Measurements from ENCODE around the gene PTPN7. TPM values are rescaled to one million over a fixed set of nuclear protein-coding genes. Genes with fewer than 3 reads are reported as not detected.

Gene PTPN7
- total and polyA plus RNA-seq, 2 of the 13 experiments (the other 11 are each of a cell fraction or from before 2014, with no cell fraction given), result not detected

DNA sequence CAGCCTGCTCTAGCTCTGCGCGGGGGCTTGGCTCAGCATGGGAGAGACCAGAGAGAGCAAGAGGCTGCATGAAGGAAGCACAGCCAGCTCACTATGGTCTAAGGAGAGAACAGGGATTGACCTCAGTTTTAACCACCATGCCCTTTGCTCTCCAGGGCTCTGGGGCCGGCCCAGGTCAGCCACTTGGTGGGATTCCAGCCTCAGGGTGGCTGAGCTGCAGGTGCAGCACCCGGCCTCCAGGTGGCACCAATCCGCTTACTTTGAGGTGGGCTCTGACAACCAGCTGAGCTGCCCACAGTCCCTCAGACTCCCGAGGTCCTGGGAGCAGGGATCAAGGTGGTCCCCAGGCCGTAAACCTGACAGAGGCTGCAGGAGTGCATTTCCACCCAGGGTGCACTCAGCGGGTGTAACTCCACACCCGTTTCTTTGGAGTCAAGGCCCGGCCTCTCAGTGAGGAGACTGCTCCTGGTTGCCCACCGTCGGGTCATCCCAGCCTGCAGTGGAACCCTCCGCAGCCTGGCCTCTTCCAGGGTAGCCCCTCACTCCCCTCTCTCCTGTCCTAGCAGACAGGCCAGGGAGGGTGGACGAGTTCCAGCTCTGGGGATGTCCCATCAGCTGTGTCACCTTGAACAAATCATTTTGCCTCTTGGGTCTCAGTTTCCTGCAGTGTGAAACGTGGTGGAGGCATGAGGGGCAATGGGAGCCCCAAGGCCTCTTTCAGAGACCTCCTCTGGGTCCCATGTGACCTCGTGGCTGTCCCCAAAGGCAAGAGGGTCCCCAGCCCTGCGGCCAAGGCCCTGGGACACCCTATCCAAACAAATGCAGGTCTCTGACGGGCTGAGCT is 32.6 kb upstream of the PTPN7 start (continued):
- no peak for TF ChIP-seq ZBTB38 (CRISPR knock-in tag; IDR thresholded peaks at IDR 0.05)
- TF ChIP-seq, protein P1, sequence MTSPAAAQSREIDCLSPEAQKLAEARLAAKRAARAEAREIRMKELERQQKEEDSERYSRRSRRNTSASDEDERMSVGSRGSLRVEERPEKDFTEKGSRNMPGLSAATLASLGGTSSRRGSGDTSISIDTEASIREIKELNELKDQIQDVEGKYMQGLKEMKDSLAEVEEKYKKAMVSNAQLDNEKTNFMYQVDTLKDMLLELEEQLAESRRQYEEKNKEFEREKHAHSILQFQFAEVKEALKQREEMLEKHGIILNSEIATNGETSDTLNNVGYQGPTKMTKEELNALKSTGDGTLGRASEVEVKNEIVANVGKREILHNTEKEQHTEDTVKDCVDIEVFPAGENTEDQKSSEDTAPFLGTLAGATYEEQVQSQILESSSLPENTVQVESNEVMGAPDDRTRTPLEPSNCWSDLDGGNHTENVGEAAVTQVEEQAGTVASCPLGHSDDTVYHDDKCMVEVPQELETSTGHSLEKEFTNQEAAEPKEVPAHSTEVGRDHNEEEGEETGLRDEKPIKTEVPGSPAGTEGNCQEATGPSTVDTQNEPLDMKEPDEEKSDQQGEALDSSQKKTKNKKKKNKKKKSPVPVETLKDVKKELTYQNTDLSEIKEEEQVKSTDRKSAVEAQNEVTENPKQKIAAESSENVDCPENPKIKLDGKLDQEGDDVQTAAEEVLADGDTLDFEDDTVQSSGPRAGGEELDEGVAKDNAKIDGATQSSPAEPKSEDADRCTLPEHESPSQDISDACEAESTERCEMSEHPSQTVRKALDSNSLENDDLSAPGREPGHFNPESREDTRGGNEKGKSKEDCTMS (CRISPR knock-in tag; conservative IDR thresholded peaks at IDR 0.05), result no peak
- no peak for TF ChIP-seq CBX2 (IDR thresholded peaks at IDR 0.05; ENCODE audit: low read depth, low read length)
- no peak for TF ChIP-seq CBX2 (CRISPR knock-in tag; IDR thresholded peaks at IDR 0.05; ENCODE audit: low read depth)
- no peak for TF ChIP-seq ZNF44 (CRISPR knock-in tag; IDR thresholded peaks at IDR 0.05)
- TF ChIP-seq, protein P2, sequence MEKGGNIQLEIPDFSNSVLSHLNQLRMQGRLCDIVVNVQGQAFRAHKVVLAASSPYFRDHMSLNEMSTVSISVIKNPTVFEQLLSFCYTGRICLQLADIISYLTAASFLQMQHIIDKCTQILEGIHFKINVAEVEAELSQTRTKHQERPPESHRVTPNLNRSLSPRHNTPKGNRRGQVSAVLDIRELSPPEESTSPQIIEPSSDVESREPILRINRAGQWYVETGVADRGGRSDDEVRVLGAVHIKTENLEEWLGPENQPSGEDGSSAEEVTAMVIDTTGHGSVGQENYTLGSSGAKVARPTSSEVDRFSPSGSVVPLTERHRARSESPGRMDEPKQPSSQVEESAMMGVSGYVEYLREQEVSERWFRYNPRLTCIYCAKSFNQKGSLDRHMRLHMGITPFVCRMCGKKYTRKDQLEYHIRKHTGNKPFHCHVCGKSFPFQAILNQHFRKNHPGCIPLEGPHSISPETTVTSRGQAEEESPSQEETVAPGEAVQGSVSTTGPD (CRISPR knock-in tag; IDR thresholded peaks at IDR 0.05), result no peak
- no peak for TF ChIP-seq MATR3 (CRISPR knock-in tag; IDR thresholded peaks at IDR 0.05)
- TF ChIP-seq MYC (CRISPR knock-in tag; IDR thresholded peaks at IDR 0.05; ENCODE audit: borderline replicate concordance), result 0 out of 2 replicates have a peak, but pooled peaks have one; percentile 25
- TF ChIP-seq, protein P3, sequence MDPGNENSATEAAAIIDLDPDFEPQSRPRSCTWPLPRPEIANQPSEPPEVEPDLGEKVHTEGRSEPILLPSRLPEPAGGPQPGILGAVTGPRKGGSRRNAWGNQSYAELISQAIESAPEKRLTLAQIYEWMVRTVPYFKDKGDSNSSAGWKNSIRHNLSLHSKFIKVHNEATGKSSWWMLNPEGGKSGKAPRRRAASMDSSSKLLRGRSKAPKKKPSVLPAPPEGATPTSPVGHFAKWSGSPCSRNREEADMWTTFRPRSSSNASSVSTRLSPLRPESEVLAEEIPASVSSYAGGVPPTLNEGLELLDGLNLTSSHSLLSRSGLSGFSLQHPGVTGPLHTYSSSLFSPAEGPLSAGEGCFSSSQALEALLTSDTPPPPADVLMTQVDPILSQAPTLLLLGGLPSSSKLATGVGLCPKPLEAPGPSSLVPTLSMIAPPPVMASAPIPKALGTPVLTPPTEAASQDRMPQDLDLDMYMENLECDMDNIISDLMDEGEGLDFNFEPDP (CRISPR knock-in tag; conservative IDR thresholded peaks at IDR 0.05), result no peak
- TF ChIP-seq PHF5A (CRISPR knock-in tag; IDR thresholded peaks at IDR 0.05; ENCODE audit: low read depth, unreplicated experiment), result no peak
- TF ChIP-seq ZNF672 (CRISPR knock-in tag; IDR thresholded peaks at IDR 0.05), result no peak
- TF ChIP-seq ZNF878 (CRISPR knock-in tag; IDR thresholded peaks at IDR 0.05), result no peak
- TF ChIP-seq, protein P4, sequence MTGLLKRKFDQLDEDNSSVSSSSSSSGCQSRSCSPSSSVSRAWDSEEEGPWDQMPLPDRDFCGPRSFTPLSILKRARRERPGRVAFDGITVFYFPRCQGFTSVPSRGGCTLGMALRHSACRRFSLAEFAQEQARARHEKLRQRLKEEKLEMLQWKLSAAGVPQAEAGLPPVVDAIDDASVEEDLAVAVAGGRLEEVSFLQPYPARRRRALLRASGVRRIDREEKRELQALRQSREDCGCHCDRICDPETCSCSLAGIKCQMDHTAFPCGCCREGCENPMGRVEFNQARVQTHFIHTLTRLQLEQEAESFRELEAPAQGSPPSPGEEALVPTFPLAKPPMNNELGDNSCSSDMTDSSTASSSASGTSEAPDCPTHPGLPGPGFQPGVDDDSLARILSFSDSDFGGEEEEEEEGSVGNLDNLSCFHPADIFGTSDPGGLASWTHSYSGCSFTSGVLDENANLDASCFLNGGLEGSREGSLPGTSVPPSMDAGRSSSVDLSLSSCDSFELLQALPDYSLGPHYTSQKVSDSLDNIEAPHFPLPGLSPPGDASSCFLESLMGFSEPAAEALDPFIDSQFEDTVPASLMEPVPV (CRISPR knock-in tag; IDR thresholded peaks at IDR 0.05), result no peak
- TF ChIP-seq, protein P5, sequence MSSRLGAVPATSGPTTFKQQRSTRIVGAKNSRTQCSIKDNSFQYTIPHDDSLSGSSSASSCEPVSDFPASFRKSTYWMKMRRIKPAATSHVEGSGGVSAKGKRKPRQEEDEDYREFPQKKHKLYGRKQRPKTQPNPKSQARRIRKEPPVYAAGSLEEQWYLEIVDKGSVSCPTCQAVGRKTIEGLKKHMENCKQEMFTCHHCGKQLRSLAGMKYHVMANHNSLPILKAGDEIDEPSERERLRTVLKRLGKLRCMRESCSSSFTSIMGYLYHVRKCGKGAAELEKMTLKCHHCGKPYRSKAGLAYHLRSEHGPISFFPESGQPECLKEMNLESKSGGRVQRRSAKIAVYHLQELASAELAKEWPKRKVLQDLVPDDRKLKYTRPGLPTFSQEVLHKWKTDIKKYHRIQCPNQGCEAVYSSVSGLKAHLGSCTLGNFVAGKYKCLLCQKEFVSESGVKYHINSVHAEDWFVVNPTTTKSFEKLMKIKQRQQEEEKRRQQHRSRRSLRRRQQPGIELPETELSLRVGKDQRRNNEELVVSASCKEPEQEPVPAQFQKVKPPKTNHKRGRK (CRISPR knock-in tag; IDR thresholded peaks at IDR 0.05), result no peak
- no peak for TF ChIP-seq TOPORS (CRISPR knock-in tag; IDR thresholded peaks at IDR 0.05)
- TF ChIP-seq CHD2 (IDR thresholded peaks at IDR 0.05; ENCODE audit: low read depth, low read length), result no peak
- peak; percentile 64 for TF ChIP-seq HNF4A (CRISPR knock-in tag; IDR thresholded peaks at IDR 0.05)
- 0 out of 2 replicates have a peak, but pooled peaks have one; percentile 28 for TF ChIP-seq NFKB2 (CRISPR knock-in tag; IDR thresholded peaks at IDR 0.05; ENCODE audit: borderline replicate concordance)
- TF ChIP-seq MLLT10 (CRISPR knock-in tag; IDR thresholded peaks at IDR 0.05), result no peak
- TF ChIP-seq XRCC5 (optimal IDR thresholded peaks at IDR 0.05; ENCODE audit: low read length), result peak; percentile 52
- peak; percentile 46; the same call in 1 of the 2 replicates for TF ChIP-seq HNF4G (IDR thresholded peaks at IDR 0.05; ENCODE audit: borderline replicate concordance, low read depth, low read length)
- TF ChIP-seq HNF4G (CRISPR knock-in tag; IDR thresholded peaks at IDR 0.05; ENCODE audit: borderline replicate concordance, low read depth), result no peak
